ENCODE data around the gene NODAL.

NODAL gene

DNA sequence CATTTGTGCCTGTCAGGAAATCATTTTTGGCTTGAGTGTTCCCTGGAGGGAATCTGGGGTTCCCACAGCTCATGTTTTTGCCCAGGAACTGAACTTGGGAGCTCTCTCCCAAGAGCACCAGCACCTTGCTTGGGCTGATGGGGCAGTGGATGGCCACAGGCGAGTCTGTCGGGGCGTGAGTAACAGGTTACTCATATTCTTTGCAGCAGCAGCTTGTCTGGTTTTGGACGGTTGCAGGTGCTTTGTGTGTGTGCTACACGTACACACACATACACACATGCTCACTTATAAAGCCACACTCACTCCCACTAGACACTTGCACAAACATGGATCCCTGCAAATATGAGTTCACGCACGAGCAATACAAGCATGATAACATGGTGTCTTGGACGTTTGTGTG lies 34.2 kb upstream of the NODAL start:
- Histone ChIP-seq H3K4me2 (ENCODE audit: low read depth, low read length, poor library complexity, severe bottlenecking) (no peak overlapping the region), H4K20me1 (ENCODE audit: low read depth, low read length) (no peaks in the 10 kb centered on the region), H2AFZ (ENCODE audit: low read depth, low read length, severe bottlenecking) (no peak overlapping the region), H3K9me3 (ENCODE audit: insufficient read depth, low read length) (no peaks in the 10 kb centered on the region), H3K27ac (ENCODE audit: low read depth, low read length) (no peak overlapping the region), H3K27me3 (ENCODE audit: low read length) (no peaks in the 10 kb centered on the region), H3K4me3 (ENCODE audit: insufficient read depth, low read length, poor library complexity, severe bottlenecking) (no peak overlapping the region), H3F3A (ENCODE audit: insufficient read depth) (peaks cover 32% of the 10 kb centered on the region), H3K79me2 (ENCODE audit: insufficient read depth, low read length) (peaks cover 14% of the 10 kb centered on the region), H3K9ac (ENCODE audit: low read length) (no peak overlapping the region), H3K36me3 (ENCODE audit: low read length) (no peaks in the 10 kb centered on the region), H3K9me2 (replicated peaks; ENCODE audit: insufficient read depth, low read length) (no peaks in the 10 kb centered on the region)
- TF ChIP-seq, protein P1, sequence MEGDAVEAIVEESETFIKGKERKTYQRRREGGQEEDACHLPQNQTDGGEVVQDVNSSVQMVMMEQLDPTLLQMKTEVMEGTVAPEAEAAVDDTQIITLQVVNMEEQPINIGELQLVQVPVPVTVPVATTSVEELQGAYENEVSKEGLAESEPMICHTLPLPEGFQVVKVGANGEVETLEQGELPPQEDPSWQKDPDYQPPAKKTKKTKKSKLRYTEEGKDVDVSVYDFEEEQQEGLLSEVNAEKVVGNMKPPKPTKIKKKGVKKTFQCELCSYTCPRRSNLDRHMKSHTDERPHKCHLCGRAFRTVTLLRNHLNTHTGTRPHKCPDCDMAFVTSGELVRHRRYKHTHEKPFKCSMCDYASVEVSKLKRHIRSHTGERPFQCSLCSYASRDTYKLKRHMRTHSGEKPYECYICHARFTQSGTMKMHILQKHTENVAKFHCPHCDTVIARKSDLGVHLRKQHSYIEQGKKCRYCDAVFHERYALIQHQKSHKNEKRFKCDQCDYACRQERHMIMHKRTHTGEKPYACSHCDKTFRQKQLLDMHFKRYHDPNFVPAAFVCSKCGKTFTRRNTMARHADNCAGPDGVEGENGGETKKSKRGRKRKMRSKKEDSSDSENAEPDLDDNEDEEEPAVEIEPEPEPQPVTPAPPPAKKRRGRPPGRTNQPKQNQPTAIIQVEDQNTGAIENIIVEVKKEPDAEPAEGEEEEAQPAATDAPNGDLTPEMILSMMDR (IDR thresholded peaks at IDR 0.05; ENCODE audit: insufficient read depth, low read length, poor library complexity, severe bottlenecking): no peak
- TF ChIP-seq EZH2phosphoT487 (conservative IDR thresholded peaks at IDR 0.05; ENCODE audit: low read length): no peak

DNA sequence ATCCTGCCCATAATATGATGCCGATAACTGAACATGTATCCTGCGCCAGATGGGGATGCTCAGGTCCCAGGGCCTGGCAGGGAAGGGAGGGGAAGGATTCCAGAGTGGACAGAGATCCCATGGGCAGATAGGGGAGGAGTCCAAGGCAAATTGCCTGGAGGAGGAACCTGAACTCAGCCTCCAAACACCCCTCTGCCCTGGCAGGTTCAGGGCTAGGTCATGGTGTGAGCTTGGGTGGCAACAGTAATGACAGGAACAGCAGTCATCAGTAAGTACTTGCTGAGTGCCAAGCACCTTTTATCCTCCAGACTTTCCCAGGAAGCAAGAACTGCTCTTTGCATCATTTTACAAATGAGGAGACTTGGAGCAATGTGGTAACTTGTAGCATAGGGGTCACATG lies 33.3 kb upstream of the NODAL start:
- Histone ChIP-seq H2AFZ (ENCODE audit: low read depth, low read length, severe bottlenecking) (no peak overlapping the region), H3K27ac (ENCODE audit: low read depth, low read length) (no peak overlapping the region), H3K4me2 (ENCODE audit: low read depth, low read length, poor library complexity, severe bottlenecking) (no peak overlapping the region), H3K9me2 (replicated peaks; ENCODE audit: insufficient read depth, low read length) (no peaks in the 10 kb centered on the region), H4K20me1 (ENCODE audit: low read depth, low read length) (no peaks in the 10 kb centered on the region), H3K4me3 (ENCODE audit: insufficient read depth, low read length, poor library complexity, severe bottlenecking) (no peak overlapping the region), H3K36me3 (ENCODE audit: low read length) (no peaks in the 10 kb centered on the region), H3K9me3 (ENCODE audit: insufficient read depth, low read length) (no peaks in the 10 kb centered on the region), H3K79me2 (ENCODE audit: insufficient read depth, low read length) (peaks cover 10% of the 10 kb centered on the region), H3K27me3 (ENCODE audit: low read length) (no peaks in the 10 kb centered on the region), H3K9ac (ENCODE audit: low read length) (no peak overlapping the region), H3F3A (ENCODE audit: insufficient read depth) (peaks cover 24% of the 10 kb centered on the region)
- no peak for TF ChIP-seq EZH2phosphoT487 (conservative IDR thresholded peaks at IDR 0.05; ENCODE audit: low read length)
- TF ChIP-seq, protein P1 (IDR thresholded peaks at IDR 0.05; ENCODE audit: insufficient read depth, low read length, poor library complexity, severe bottlenecking): no peak

DNA sequence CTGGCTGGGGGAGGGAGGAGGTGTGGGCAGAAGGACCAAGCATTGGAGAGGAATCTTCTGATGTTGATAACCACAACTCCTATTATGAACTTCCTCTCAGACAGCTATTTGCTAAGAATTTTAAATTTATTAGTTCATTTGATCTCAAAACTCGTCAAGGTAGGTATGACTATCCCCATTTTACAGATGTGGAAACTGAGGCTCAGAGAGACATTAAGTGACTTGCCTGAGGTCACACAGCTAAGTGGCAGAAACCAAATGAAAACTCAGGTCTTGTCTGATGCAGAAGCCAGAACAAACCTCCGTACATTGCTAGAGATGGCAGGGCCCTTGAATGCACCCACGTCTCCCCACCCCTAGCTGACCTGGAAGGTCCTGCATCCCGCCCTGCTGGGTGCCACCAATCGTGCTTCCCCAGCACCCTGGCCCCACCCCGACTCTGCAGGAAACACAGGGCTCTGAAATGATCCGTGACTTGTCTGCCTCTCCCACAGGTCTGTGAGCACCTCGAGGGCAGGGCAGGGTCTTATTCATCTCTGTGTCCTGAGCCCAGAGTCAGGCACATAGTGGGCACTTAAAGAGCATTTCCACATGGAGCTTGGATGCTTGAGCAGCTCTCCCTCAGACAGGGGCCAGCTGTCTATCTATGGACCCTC lies 31.4 kb upstream of the NODAL start:
- no peaks in the 10 kb centered on the region for H3K36me3 ChIP-seq (ENCODE audit: low read length)
- no peak overlapping the region for H3K4me3 ChIP-seq (ENCODE audit: insufficient read depth, low read length, poor library complexity, severe bottlenecking)

More for the DNA sequence above, 31.4 kb upstream of the NODAL start:
- Histone ChIP-seq H3K9me3 (ENCODE audit: insufficient read depth, low read length) (no peaks in the 10 kb centered on the region), H3K27ac (ENCODE audit: low read depth, low read length) (no peak overlapping the region), H3K9ac (ENCODE audit: low read length) (no peak overlapping the region), H4K20me1 (ENCODE audit: low read depth, low read length) (no peaks in the 10 kb centered on the region), H3K27me3 (ENCODE audit: low read length) (no peaks in the 10 kb centered on the region), H3F3A (ENCODE audit: insufficient read depth) (peaks cover 19% of the 10 kb centered on the region), H3K4me2 (ENCODE audit: low read depth, low read length, poor library complexity, severe bottlenecking) (no peak overlapping the region), H2AFZ (ENCODE audit: low read depth, low read length, severe bottlenecking) (no peak overlapping the region), H3K9me2 (replicated peaks; ENCODE audit: insufficient read depth, low read length) (no peaks in the 10 kb centered on the region), H3K79me2 (ENCODE audit: insufficient read depth, low read length) (no peaks in the 10 kb centered on the region)
- TF ChIP-seq, protein P1 (IDR thresholded peaks at IDR 0.05; ENCODE audit: insufficient read depth, low read length, poor library complexity, severe bottlenecking): no peak
- TF ChIP-seq EZH2phosphoT487 (conservative IDR thresholded peaks at IDR 0.05; ENCODE audit: low read length): no peak

Measured in SU-DHL-6 (cell line).